WTC11 (cell line): ENCODE data around the gene EIF6. TPM values are rescaled to one million over a fixed set of nuclear protein-coding genes. Genes with fewer than 3 reads are reported as not detected.

ENCODE experiments used
- ATAC-seq: fragments of 200-7000 bp; cut with Tn5 transposase; 2 replicates; pipeline ENCODE4 v1.10.0; 2021; ENCODE audit warnings: mild to moderate bottlenecking, moderate library complexity
- CTCF ChIA-PET: fragments of 300-600 bp; sonication (Branson Sonifier 250); formaldehyde crosslinking; loops from one replicate; lab custom pipeline; 2021; ENCODE audit warnings: antibody characterized with exemption; lab: Charles Lee
- POLR2A ChIA-PET: fragments of 350-600 bp; sonication (Branson Sonifier 250); formaldehyde crosslinking; loops from one replicate; lab custom pipeline; 2021; ENCODE audit warnings: antibody characterized with exemption; lab: Charles Lee
- DNase-seq: peaks from one replicate; pipeline ENCODE4 v3.0.0; 2021; ENCODE audit warnings: low spot score
- H3K27ac Mint-ChIP-seq: 2 replicates; pipeline ENCODE4 v1.8.0; 2021; ENCODE audit warnings: mixed read lengths
- H3K27me3 Mint-ChIP-seq: 2 replicates; pipeline ENCODE4 v1.8.0; 2021; ENCODE audit warnings: low read depth, mild to moderate bottlenecking, moderate library complexity, mixed read lengths
- H3K36me3 Mint-ChIP-seq: 2 replicates; pipeline ENCODE4 v1.8.0; 2021; ENCODE audit warnings: mixed read lengths
- H3K4me1 Mint-ChIP-seq: 2 replicates; pipeline ENCODE4 v1.8.0; 2022; ENCODE audit warnings: mixed read lengths
- H3K4me3 Mint-ChIP-seq: 2 replicates; pipeline ENCODE4 v1.8.0; 2021; ENCODE audit warnings: mild to moderate bottlenecking, moderate library complexity, mixed read lengths
- H3K9me3 Mint-ChIP-seq: 2 replicates; pipeline ENCODE4 v1.8.0; 2021; ENCODE audit warnings: mixed read lengths
- FOXP1 ChIP-seq: sonication (generic); formaldehyde crosslinking; IDR thresholded peaks from 2 replicates; pipeline ENCODE4 v1.8.0; 2022; ENCODE audit warnings: missing genetic modification reagents, mild to moderate bottlenecking, moderate library complexity, borderline replicate concordance
- GRHL2 ChIP-seq: fragments of 250-450 bp; sonication (Bioruptor Pico); IDR thresholded peaks from 2 replicates; pipeline ENCODE4 v1.8.0; 2022; ENCODE audit warnings: mild to moderate bottlenecking, moderate library complexity; ENCODE audit not compliant: insufficient replicate concordance, severe bottlenecking
- NFYB ChIP-seq: sonication (generic); formaldehyde crosslinking; conservative IDR thresholded peaks from 2 replicates; pipeline ENCODE4 v1.8.0; 2022; ENCODE audit warnings: low read depth, missing genetic modification reagents
- total RNA-seq: library from RNA; stranded (reverse); gene quantifications from 3 replicates; pipeline ENCODE4 v1.2.3, GENCODE V29; 2021
- TF ChIP-seq, protein P1 (sequence below): fragments of 250-450 bp; sonication (Bioruptor Pico); conservative IDR thresholded peaks from 2 replicates; pipeline ENCODE4 v1.9.0; 2021; ENCODE audit warnings: mild to moderate bottlenecking
- TF ChIP-seq, protein P2 (sequence below): sonication (generic); formaldehyde crosslinking; IDR thresholded peaks from 2 replicates; pipeline ENCODE4 v1.8.0; 2022; ENCODE audit warnings: mild to moderate bottlenecking, missing genetic modification reagents

Gene EIF6
- total RNA-seq, 1 experiment from 2014 or later, result 157 TPM

DNA sequence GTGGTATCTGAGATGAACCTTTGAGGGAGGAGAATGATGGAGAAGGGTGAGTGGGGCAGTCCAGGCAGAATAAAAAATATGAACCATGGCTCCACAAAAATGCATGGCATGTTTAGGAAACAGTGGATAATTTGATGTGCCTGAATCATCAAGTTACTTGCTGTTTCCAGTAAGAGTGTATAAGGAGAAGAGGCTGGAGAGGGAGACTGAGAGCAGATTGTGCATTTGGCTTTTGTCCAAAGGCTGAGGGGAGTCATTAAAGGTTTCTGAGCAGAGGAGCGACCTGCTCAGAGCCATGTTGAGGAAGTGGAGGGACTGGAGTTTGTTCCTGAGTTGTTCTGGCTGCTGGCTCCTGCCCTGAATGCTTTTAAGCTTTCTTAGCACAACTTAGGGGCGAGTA is 52.0 kb downstream of the EIF6 start:
- TF ChIP-seq NFYB (CRISPR knock-in tag) (no peak), GRHL2 (no peak), FOXP1 (no peak)
- TF ChIP-seq, protein P1, sequence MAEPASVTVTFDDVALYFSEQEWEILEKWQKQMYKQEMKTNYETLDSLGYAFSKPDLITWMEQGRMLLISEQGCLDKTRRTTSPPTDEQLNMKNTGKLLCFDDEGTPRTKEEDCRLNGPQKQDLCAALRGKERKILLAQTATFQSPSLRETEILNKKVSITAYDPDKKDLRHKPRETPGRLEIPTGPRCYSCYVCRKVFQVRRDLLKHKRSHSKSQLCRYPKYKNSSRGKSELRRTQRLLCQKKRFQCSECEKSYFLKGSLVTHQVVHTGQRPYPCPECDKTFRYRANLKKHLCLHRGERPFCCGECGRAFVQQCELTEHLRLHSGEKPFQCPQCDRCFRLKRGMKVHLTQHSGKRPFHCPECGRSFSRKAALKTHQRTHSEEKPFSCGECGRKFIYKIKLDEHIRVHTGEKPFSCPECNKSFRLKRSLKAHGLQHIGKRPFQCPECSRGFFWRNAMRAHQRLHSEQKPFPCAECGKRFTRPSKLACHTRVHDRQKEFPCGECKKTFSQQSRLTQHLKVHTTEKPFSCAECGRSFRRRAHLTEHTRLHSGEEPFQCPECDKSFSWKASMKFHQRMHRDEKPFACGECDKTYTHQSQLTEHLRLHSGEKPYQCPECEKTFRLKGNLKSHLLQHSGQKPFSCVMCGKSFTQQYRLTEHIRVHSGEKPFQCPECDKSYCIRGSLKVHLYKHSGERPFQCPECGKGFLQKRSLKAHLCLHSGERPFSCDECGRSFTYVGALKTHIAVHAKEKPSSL (CRISPR knock-in tag), result no peak
- TF ChIP-seq, protein P2, sequence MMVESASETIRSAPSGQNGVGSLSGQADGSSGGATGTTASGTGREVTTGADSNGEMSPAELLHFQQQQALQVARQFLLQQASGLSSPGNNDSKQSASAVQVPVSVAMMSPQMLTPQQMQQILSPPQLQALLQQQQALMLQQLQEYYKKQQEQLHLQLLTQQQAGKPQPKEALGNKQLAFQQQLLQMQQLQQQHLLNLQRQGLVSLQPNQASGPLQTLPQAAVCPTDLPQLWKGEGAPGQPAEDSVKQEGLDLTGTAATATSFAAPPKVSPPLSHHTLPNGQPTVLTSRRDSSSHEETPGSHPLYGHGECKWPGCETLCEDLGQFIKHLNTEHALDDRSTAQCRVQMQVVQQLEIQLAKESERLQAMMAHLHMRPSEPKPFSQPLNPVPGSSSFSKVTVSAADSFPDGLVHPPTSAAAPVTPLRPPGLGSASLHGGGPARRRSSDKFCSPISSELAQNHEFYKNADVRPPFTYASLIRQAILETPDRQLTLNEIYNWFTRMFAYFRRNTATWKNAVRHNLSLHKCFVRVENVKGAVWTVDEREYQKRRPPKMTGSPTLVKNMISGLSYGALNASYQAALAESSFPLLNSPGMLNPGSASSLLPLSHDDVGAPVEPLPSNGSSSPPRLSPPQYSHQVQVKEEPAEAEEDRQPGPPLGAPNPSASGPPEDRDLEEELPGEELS (CRISPR knock-in tag), result no peak
- peaks cover 4% of the 10 kb centered on the region for H3K27me3 Mint-ChIP-seq
- peaks cover 2% of the 10 kb centered on the region; the same call in 1 of the 2 replicates for H3K4me1 Mint-ChIP-seq
- no peak overlapping the region for H3K27ac Mint-ChIP-seq
- H3K36me3 Mint-ChIP-seq, result peaks cover 6% of the 10 kb centered on the region; the same call in 1 of the 2 replicates
- DNase-seq (no peak), ATAC-seq (no peak)
- ChIA-PET POLR2A (interaction anchor here (0.6 kb wide), 1 partner anchor 31 kb away, joined by 9 read pairs; no protein-coding TSS in a partner anchor), CTCF (no interaction called here)
- H3K4me3 Mint-ChIP-seq, result no peak overlapping the region
- H3K9me3 Mint-ChIP-seq, result peaks cover 10% of the 10 kb centered on the region

Other genes with a start within 250 kb of the EIF6 start
- gene TRPC4AP, start 192.0 kb downstream of the EIF6 start, total RNA-seq, result 62.7 to 73.8 TPM (median 68.0 TPM) in 3 replicates
- gene EDEM2, start 137.4 kb downstream of the EIF6 start, total RNA-seq, result 22.7 to 24.2 TPM (median 24.0 TPM) in 3 replicates
- gene PROCR, start 112.7 kb downstream of the EIF6 start, total RNA-seq, result 20.5 to 29.7 TPM (median 22.2 TPM) in 3 replicates
- 6.6 to 16.8 TPM (median 7.2 TPM) in 3 replicates for gene MMP24, start 58.1 kb downstream of the EIF6 start, total RNA-seq
- gene MMP24OS, start 6.7 kb downstream of the EIF6 start, total RNA-seq, result 44.0 to 50.6 TPM (median 44.9 TPM) in 3 replicates
- gene FAM83C, start 7.7 kb upstream of the EIF6 start, total RNA-seq, result not detected in 3 replicates
- 73.5 to 76.8 TPM (median 75.9 TPM) in 3 replicates for gene UQCC1, start 127.2 kb upstream of the EIF6 start, total RNA-seq
- gene GDF5, start 153.5 kb upstream of the EIF6 start, total RNA-seq, result 0.07 TPM in 1 of 3 replicates, not detected in the others
- 63.1 to 66.9 TPM (median 65.8 TPM) in 3 replicates for gene CEP250, start 170.8 kb upstream of the EIF6 start, total RNA-seq
- gene C20orf173, start 244.9 kb upstream of the EIF6 start, total RNA-seq, result not detected in 3 replicates